ENCODE results near the gene GPRIN2.
"Not testable (repeated sequence)": the region's sequence is repeated elsewhere in the genome, so short reads cannot be mapped to it uniquely, and the experiment has no call there.

GPRIN2 gene

GRCh38 chr10:46532256-46532655 is 24.2 kb downstream of the GPRIN2 start:
- not testable (repeated sequence) for DNase-seq

DNA sequence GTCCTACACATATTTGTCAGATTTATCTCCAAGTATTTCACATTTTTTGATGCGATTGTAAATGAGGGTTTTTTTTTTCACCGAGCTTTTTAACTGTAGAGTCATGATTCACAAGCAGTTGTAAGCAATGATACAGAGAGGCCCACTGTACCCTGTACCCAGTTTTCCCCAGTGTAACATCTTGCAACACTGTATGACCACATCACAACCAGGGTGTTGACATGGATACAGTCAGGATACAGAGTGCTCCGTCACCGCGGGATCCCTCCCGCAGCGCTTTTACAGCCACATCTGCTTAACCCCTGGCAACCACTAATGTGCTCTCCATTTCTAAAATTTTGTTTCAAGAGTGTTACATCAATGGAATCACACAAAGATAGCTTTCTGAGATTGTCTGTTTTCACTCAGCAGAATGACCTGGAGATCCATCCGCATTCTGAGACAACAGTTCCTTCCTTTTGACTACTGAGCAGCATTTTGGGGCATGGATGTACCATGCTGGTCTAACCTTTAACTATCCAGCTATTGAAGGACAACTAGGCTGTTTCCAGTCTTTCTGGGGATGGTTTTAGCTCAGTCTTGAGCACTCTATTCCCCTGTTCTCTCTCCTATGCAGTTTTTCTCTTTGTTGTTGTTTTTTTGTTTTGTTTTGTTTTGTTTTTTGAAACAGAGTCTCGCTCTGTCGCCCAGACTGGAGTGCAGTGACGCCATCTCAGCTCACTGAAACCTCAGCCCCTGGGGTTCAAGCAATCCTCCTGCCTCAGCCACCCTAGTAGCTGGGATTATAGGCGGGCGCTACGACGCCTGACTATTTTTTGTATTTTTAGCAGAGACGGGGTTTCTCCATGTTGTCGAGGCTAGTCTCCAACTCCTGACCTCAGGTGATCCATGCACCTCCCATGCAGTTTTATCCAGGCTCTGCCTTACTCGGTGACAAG is 25.9 kb downstream of the GPRIN2 start:
- no peak for DNase-seq

DNA sequence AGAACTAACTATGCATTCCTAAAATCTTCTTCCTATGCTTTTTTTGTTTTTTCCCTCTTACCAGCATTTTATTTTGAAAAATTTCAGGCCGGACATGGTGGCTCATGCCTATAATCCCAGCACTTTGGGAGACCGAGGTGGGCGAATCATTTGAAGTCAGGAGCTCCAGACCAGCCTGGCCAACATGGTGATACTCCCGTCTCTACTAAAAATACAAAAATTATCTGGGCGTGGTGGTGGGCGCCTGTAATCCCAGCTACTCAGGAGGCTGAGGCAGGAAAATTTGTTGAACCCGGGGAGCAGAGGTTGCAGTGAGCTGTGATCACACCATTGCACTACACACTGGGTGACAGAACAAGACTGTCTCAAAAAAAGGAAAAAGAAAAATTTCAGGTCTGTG is 26.7 kb downstream of the GPRIN2 start:
- not testable (repeated sequence) for DNase-seq

- no peak for DNase-seq
Measured at GRCh38 chr10:46528675-46529615, 27.5 kb downstream of the GPRIN2 start.

DNA sequence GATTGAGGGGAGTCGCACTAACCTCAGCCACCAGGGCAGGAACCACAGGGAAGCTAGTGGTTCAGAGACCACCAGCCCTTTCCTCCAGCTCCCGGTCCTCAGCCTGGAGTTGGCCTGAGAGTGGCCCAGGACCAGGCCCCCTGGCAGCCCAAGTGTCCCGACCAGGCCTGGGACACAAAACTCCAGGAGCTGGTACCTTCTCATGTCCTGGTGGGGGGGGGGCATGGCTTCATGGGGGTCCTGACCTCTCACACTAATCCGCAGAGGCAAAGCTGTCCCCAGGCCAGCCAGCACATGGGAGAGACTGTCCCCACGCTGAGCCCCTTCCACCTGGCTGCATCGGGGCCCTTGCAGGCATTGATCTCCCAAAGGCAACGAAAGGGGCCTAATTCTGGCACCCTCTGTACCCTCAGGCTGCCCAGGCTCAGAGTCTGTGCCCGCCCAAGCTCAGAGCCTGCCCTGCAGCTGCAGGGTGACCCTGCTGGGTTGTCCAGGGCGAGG is 28.2 kb downstream of the GPRIN2 start:
- no peak for DNase-seq

- no peak for DNase-seq
Measured at GRCh38 chr10:46527241-46527811, 29.1 kb downstream of the GPRIN2 start.

DNA sequence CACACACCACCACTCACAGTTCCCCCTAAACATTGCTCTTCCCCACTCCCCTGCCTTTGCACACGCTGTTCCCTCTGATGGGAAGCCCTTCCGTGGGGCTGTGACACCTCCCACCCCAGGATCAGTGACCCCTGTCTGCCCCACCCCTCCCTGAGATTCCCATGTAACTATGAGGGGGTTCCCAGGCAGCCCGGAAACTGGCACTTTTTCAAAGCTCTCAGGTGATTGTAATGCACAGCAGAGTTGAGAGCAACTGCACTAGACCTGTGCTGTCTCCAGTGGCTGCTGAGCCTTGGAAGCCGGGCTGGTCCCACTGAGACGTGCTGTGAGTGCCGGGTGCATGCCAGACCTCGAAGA is 29.8 kb downstream of the GPRIN2 start:
- DNase-seq: no peak

- DNase-seq: no peak
Measured at GRCh38 chr10:46525824-46526681, 30.4 kb downstream of the GPRIN2 start.

DNA sequence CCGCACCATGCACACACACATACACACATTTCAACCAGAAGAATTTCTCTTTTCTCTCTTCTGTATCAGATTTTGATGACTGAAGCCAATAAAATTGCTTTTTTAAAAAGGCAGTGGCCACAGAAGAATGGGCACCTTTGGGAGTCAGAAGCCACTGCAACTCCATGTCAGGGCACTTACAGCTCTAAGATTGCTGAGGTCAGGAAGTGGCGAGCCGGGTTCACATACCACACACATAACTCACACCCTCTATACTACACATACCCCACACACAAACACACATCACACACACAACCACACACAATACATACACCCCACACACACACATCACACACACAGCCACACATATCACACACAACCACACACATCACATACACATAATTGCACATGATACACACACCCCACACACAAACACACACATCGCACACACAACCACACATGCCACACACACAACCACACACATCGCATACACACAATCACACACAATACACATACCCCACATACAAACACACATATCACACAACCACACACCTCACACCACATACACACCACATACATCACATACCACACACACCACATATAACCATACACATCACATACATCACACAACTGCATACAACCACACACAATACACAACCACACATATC is 31.2 kb downstream of the GPRIN2 start:
- no peak for DNase-seq

- DNase-seq: no peak
Measured at GRCh38 chr10:46524472-46525176, 31.8 kb downstream of the GPRIN2 start.

GRCh38 chr10:46523962-46524471 is 32.4 kb downstream of the GPRIN2 start:
- DNase-seq: no peak

DNA sequence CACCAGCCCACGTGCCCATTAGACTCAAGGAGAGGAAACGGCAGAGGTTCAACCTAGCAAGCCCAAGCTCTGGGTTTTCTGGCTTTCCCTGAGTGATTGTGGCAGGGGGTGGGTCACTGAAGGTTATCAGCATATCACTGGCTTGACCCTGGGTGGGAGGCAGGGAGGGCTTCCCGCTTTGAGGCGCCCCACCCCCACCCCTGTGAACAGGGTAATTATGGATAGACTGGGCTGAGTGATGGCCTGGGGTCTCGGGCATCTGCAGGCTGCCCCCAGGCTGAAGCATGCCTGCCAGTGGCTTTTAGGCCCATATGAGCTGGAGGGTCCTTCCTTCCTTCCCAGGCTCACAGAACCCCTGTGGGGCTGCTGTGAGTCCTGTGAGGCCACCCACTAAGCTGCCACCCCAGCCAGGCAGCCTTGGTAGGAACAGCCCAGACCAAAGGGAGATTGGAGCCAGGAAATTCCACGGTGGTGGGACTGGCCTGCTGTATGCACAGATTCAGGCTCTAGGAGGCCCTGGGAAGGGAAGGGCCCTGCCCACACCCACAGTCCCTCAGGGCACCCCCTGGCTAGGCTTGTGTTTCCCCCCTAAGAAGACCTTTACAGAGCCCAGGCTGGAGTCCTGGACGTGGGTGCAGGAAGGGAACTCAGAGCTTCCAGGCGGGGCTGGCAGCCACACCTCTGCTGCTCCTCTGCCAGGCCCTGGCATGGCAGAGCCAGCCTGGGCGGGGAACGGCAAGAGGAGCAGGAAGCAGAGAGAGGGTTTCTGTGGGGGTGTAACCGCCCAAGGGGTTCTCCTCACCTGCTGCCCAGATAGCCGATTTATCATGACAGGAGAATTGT is 33.1 kb downstream of the GPRIN2 start:
- DNase-seq: no peak

DNA sequence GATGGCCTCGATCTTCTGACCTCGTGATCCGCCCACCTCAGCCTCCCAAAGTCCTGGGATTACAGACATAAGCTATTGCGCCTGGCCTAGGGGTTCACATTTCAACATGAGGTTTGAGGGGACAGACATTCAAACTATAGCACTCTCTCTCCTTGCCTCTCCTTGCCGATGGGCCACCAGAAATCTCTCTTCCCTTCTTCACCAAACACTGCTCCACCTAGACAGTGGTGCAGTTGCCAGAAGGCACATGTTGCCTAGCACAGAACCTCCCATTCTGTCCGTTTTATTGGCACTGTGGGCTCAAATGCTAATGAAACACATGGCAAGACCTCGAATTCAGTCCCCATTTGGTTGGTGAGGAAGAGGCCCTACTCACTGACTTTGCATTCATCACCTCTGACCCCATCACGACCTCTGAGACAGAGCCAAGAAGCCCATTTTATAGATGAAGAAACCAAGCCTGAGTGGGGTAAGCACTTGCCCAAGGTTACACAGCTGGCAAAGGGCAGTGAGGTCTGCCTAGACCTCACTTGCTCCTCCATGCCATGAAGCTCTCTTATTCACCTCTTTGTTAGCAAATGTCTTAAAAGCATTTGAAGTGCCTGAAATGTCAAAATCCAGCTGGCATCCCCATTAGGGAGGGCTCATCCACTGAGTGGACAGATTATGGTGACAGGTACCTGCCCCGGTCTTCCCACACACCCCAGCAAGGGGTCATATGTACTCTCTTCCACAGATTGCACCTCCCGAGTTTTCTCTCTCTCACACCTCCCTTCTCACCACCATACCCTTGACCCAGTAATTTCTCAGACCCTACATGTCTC is 34.0 kb downstream of the GPRIN2 start:
- no peak for DNase-seq

- no peak for DNase-seq
Measured at GRCh38 chr10:46520941-46521340, 35.5 kb downstream of the GPRIN2 start.

DNA sequence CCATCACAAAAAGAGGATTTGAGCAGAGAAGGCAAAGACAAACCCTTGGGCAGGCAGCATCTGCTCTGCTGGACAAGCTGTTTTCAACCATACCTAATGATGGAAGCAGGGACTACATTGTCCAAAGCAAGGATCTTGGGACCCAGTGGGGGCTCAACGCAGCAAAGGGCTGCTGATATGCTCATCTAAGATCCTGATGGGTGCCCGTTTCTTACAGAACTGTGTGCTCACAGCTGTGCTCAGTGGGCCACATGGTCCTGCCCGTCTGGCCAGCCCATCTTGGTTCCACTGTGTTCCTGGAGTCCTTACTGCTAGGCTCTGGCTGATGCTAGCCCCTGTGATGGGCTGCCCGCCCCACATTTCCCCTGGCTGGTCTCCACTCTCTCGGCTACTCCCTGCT is 36.1 kb downstream of the GPRIN2 start:
- DNase-seq: no peak

GRCh38 chr10:46518028-46518725 is 38.3 kb downstream of the GPRIN2 start:
- no peak for DNase-seq

- DNase-seq: no peak
Measured at GRCh38 chr10:46517541-46517940, 38.9 kb downstream of the GPRIN2 start.
